Measurements from ENCODE around the gene TCF3.
"Not testable (repeated sequence)": the region's sequence is repeated elsewhere in the genome, so short reads cannot be mapped to it uniquely, and the experiment has no call there.

The TCF3 gene

GRCh38 chr19:1646149-1646548 is 6.3 kb downstream of the TCF3 start:
- Mint-ChIP-seq H3K27me3 (no peaks in the 10 kb centered on the region), H3K4me3 (no peak overlapping the region), H3K36me3 (ENCODE audit: insufficient read depth) (peaks cover 28% of the 10 kb centered on the region), H3K4me1 (peaks cover 27% of the 10 kb centered on the region), H3K27ac (ENCODE audit: low read depth) (no peak overlapping the region), H3K9me3 (no peaks in the 10 kb centered on the region)
- ATAC-seq (replicated peaks; ENCODE audit: extremely low read depth, poor library complexity, severe bottlenecking) (no peak), DNase-seq (ENCODE audit: low spot score in 2 of 2) (no peak)

- H3K4me3 Mint-ChIP-seq = no peak overlapping the region
- ATAC-seq (replicated peaks; ENCODE audit: extremely low read depth, poor library complexity, severe bottlenecking) (no peak), DNase-seq (ENCODE audit: low spot score in 2 of 2) (no peak)
- no peak overlapping the region for H3K27ac Mint-ChIP-seq (ENCODE audit: low read depth)
- H3K36me3 Mint-ChIP-seq (ENCODE audit: insufficient read depth) = peaks cover 25% of the 10 kb centered on the region
- peaks cover 19% of the 10 kb centered on the region for H3K4me1 Mint-ChIP-seq
- H3K27me3 Mint-ChIP-seq = no peaks in the 10 kb centered on the region
- H3K9me3 Mint-ChIP-seq = no peaks in the 10 kb centered on the region
These were observed 7.1 kb downstream of the TCF3 start for GRCh38 chr19:1645299-1645698.

GRCh38 chr19:1644070-1644469 is 8.3 kb downstream of the TCF3 start:
- Mint-ChIP-seq H3K36me3 (ENCODE audit: insufficient read depth) (peaks cover 28% of the 10 kb centered on the region), H3K27me3 (no peaks in the 10 kb centered on the region), H3K4me1 (peaks cover 15% of the 10 kb centered on the region), H3K27ac (ENCODE audit: low read depth) (no peak overlapping the region), H3K9me3 (no peaks in the 10 kb centered on the region), H3K4me3 (no peak overlapping the region)
- ATAC-seq (replicated peaks; ENCODE audit: extremely low read depth, poor library complexity, severe bottlenecking) = no peak
- DNase-seq (ENCODE audit: low spot score in 2 of 2) = no peak

- not testable (repeated sequence) for H3K4me1 Mint-ChIP-seq; DNase-seq (ENCODE audit: low spot score in 2 of 2); H3K4me3 Mint-ChIP-seq; H3K27ac Mint-ChIP-seq (ENCODE audit: low read depth); ATAC-seq (replicated peaks; ENCODE audit: extremely low read depth, poor library complexity, severe bottlenecking); H3K9me3 Mint-ChIP-seq; H3K27me3 Mint-ChIP-seq
- peaks cover 25% of the 10 kb centered on the region for H3K36me3 Mint-ChIP-seq (ENCODE audit: insufficient read depth)
These were observed 11.4 kb downstream of the TCF3 start for GRCh38 chr19:1640893-1641448.

GRCh38 chr19:1636325-1637236 is 15.8 kb downstream of the TCF3 start:
- Mint-ChIP-seq H3K27me3 (no peaks in the 10 kb centered on the region), H3K27ac (ENCODE audit: low read depth) (no peak overlapping the region), H3K4me1 (peaks cover 9% of the 10 kb centered on the region), H3K36me3 (ENCODE audit: insufficient read depth) (peaks cover 13% of the 10 kb centered on the region), H3K9me3 (no peaks in the 10 kb centered on the region), H3K4me3 (no peak overlapping the region)
- no peak for DNase-seq (ENCODE audit: low spot score in 2 of 2)
- no peak for ATAC-seq (replicated peaks; ENCODE audit: extremely low read depth, poor library complexity, severe bottlenecking)

GRCh38 chr19:1634938-1635243 is 17.5 kb downstream of the TCF3 start:
- Mint-ChIP-seq H3K36me3 (ENCODE audit: insufficient read depth) (peaks cover 7% of the 10 kb centered on the region), H3K4me1 (peaks cover 9% of the 10 kb centered on the region), H3K27ac (ENCODE audit: low read depth) (no peak overlapping the region), H3K4me3 (no peak overlapping the region), H3K9me3 (no peaks in the 10 kb centered on the region), H3K27me3 (no peaks in the 10 kb centered on the region)
- ATAC-seq (replicated peaks; ENCODE audit: extremely low read depth, poor library complexity, severe bottlenecking) (no peak), DNase-seq (ENCODE audit: low spot score in 2 of 2) (no peak)

- Mint-ChIP-seq H3K4me3 (no peak overlapping the region), H3K36me3 (ENCODE audit: insufficient read depth) (peaks cover 6% of the 10 kb centered on the region), H3K27ac (ENCODE audit: low read depth) (peak overlapping the region; percentile 35), H3K9me3 (no peaks in the 10 kb centered on the region), H3K27me3 (no peaks in the 10 kb centered on the region), H3K4me1 (peaks cover 9% of the 10 kb centered on the region)
- no peak for ATAC-seq (replicated peaks; ENCODE audit: extremely low read depth, poor library complexity, severe bottlenecking)
- DNase-seq (ENCODE audit: low spot score in 2 of 2) = no peak
These were observed 18.0 kb downstream of the TCF3 start for GRCh38 chr19:1634242-1634937.

GRCh38 chr19:1633269-1633826 is 19.1 kb downstream of the TCF3 start:
- Mint-ChIP-seq H3K4me3 (no peak overlapping the region), H3K27ac (ENCODE audit: low read depth) (peak overlapping the region; percentile 35), H3K36me3 (ENCODE audit: insufficient read depth) (peaks cover 5% of the 10 kb centered on the region), H3K4me1 (peaks cover 9% of the 10 kb centered on the region), H3K9me3 (no peaks in the 10 kb centered on the region), H3K27me3 (no peaks in the 10 kb centered on the region)
- ATAC-seq (replicated peaks; ENCODE audit: extremely low read depth, poor library complexity, severe bottlenecking) = no peak
- DNase-seq (ENCODE audit: low spot score in 2 of 2) = no peak

GRCh38 chr19:1632462-1633268 is 19.8 kb downstream of the TCF3 start:
- ATAC-seq (replicated peaks; ENCODE audit: extremely low read depth, poor library complexity, severe bottlenecking) (no peak), DNase-seq (ENCODE audit: low spot score in 2 of 2) (no peak)
- Mint-ChIP-seq H3K27me3 (no peaks in the 10 kb centered on the region), H3K9me3 (no peaks in the 10 kb centered on the region), H3K4me3 (no peak overlapping the region), H3K27ac (ENCODE audit: low read depth) (no peak overlapping the region), H3K36me3 (ENCODE audit: insufficient read depth) (peaks cover 5% of the 10 kb centered on the region), H3K4me1 (peaks cover 9% of the 10 kb centered on the region)

GRCh38 chr19:1631557-1632100 is 20.8 kb downstream of the TCF3 start:
- no peak overlapping the region for H3K4me3 Mint-ChIP-seq
- no peaks in the 10 kb centered on the region for H3K9me3 Mint-ChIP-seq
- H3K36me3 Mint-ChIP-seq (ENCODE audit: insufficient read depth) = peaks cover 5% of the 10 kb centered on the region
- ATAC-seq (replicated peaks; ENCODE audit: extremely low read depth, poor library complexity, severe bottlenecking) = no peak
- H3K27me3 Mint-ChIP-seq = no peaks in the 10 kb centered on the region
- no peak for DNase-seq (ENCODE audit: low spot score in 2 of 2)
- no peak overlapping the region for H3K27ac Mint-ChIP-seq (ENCODE audit: low read depth)
- H3K4me1 Mint-ChIP-seq = peaks cover 9% of the 10 kb centered on the region

GRCh38 chr19:1630811-1631210 is 21.6 kb downstream of the TCF3 start:
- no peaks in the 10 kb centered on the region for H3K9me3 Mint-ChIP-seq
- H3K36me3 Mint-ChIP-seq (ENCODE audit: insufficient read depth) = peaks cover 5% of the 10 kb centered on the region
- H3K4me3 Mint-ChIP-seq = no peak overlapping the region
- H3K27me3 Mint-ChIP-seq = no peaks in the 10 kb centered on the region
- ATAC-seq (replicated peaks; ENCODE audit: extremely low read depth, poor library complexity, severe bottlenecking) = no peak
- H3K27ac Mint-ChIP-seq (ENCODE audit: low read depth) = no peak overlapping the region
- DNase-seq (ENCODE audit: low spot score in 2 of 2) = no peak
- peaks cover 8% of the 10 kb centered on the region for H3K4me1 Mint-ChIP-seq

GRCh38 chr19:1630012-1630411 is 22.4 kb downstream of the TCF3 start:
- Mint-ChIP-seq H3K36me3 (ENCODE audit: insufficient read depth) (peaks cover 4% of the 10 kb centered on the region), H3K27ac (ENCODE audit: low read depth) (no peak overlapping the region), H3K4me3 (no peak overlapping the region), H3K4me1 (peaks cover under 1% of the 10 kb centered on the region), H3K27me3 (no peaks in the 10 kb centered on the region), H3K9me3 (no peaks in the 10 kb centered on the region)
- no peak for DNase-seq (ENCODE audit: low spot score in 2 of 2)
- no peak for ATAC-seq (replicated peaks; ENCODE audit: extremely low read depth, poor library complexity, severe bottlenecking)
